ENCODE measurements around the gene CDH11. TPM values are rescaled to one million over a fixed set of nuclear protein-coding genes. Genes with fewer than 3 reads are reported as not detected.

CDH11 gene
- polyA plus RNA-seq, 4 donors, result 0.22 to 25.1 (median 1.6) TPM

GRCh38 chr16:65024767-65025178 lies 97.1 kb downstream of the CDH11 start:
- H3K27me3 ChIP-seq (ENCODE audit: control insufficient read depth in 3 of 3, insufficient read depth in 3 of 3, low read length in 3 of 3), result no peaks in the 10 kb centered on the region
- no peaks in the 10 kb centered on the region for H3K36me3 ChIP-seq (ENCODE audit: control insufficient read depth in 3 of 3, insufficient read depth in 2 of 3, low read depth in 1 of 3, low read length in 3 of 3)
- H3K9me3 ChIP-seq (ENCODE audit: control insufficient read depth in 2 of 2, insufficient read depth in 1 of 2, low read depth in 1 of 2, low read length in 1 of 2), result no peaks in the 10 kb centered on the region
- no peak overlapping the region for H3K27ac ChIP-seq (ENCODE audit: low read depth in 1 of 3, low read length in 2 of 3)
- DNase-seq (no peak), FAIRE-seq (no peak)
- no peak overlapping the region for H3K4me3 ChIP-seq (ENCODE audit: low read depth in 1 of 3, low read length in 3 of 3)
- no peaks in the 10 kb centered on the region for H3K4me1 ChIP-seq (ENCODE audit: control insufficient read depth in 3 of 3, insufficient read depth in 2 of 3, low read depth in 1 of 3, low read length in 2 of 3)

DNA sequence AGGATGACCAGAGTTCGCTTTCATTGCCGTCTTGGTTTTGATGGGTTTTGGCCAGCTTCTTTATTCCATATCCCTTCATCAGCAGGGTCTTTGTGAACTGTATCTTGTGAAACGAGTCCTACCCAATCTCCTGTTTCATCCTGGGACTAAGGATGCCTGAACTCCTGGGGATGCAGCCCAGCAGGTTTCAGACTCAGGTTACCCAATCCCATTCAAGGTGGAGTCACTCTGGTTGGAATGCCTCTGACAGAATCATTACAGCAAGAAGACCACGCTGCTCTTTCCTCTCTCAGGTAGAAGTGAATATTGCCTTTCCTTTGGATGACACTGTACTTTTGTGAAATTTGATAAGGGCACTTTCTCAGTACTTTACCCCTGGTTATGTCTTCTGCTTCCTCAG lies 98.1 kb downstream of the CDH11 start:
- Histone ChIP-seq H3K36me3 (ENCODE audit: control insufficient read depth in 3 of 3, insufficient read depth in 2 of 3, low read depth in 1 of 3, low read length in 3 of 3) (no peaks in the 10 kb centered on the region), H3K4me1 (ENCODE audit: control insufficient read depth in 3 of 3, insufficient read depth in 2 of 3, low read depth in 1 of 3, low read length in 2 of 3) (no peaks in the 10 kb centered on the region), H3K4me3 (ENCODE audit: low read depth in 1 of 3, low read length in 3 of 3) (no peak overlapping the region), H3K27me3 (ENCODE audit: control insufficient read depth in 3 of 3, insufficient read depth in 3 of 3, low read length in 3 of 3) (no peaks in the 10 kb centered on the region), H3K27ac (ENCODE audit: low read depth in 1 of 3, low read length in 2 of 3) (no peak overlapping the region), H3K9me3 (ENCODE audit: control insufficient read depth in 2 of 2, insufficient read depth in 1 of 2, low read depth in 1 of 2, low read length in 1 of 2) (no peaks in the 10 kb centered on the region)
- 69 to 80% (median 71%) methylated on average over 4 of the region's 4 CpGs for WGBS, 3 donors
- DNase-seq, result no peak
- FAIRE-seq, result no peak

GRCh38 chr16:65021852-65022595 lies 99.8 kb downstream of the CDH11 start:
- 84 to 87% (median 85%) methylated on average over 2 of the region's 2 CpGs for WGBS, 3 donors
- Histone ChIP-seq H3K36me3 (ENCODE audit: control insufficient read depth in 3 of 3, insufficient read depth in 2 of 3, low read depth in 1 of 3, low read length in 3 of 3) (no peaks in the 10 kb centered on the region), H3K27me3 (ENCODE audit: control insufficient read depth in 3 of 3, insufficient read depth in 3 of 3, low read length in 3 of 3) (no peaks in the 10 kb centered on the region), H3K4me1 (ENCODE audit: control insufficient read depth in 3 of 3, insufficient read depth in 2 of 3, low read depth in 1 of 3, low read length in 2 of 3) (no peaks in the 10 kb centered on the region), H3K27ac (ENCODE audit: low read depth in 1 of 3, low read length in 2 of 3) (no peak overlapping the region), H3K4me3 (ENCODE audit: low read depth in 1 of 3, low read length in 3 of 3) (no peak overlapping the region), H3K9me3 (ENCODE audit: control insufficient read depth in 2 of 2, insufficient read depth in 1 of 2, low read depth in 1 of 2, low read length in 1 of 2) (no peaks in the 10 kb centered on the region)
- DNase-seq (no peak), FAIRE-seq (no peak)

GRCh38 chr16:65016754-65017153 lies 105.1 kb downstream of the CDH11 start:
- H3K36me3 ChIP-seq (ENCODE audit: control insufficient read depth in 3 of 3, insufficient read depth in 2 of 3, low read depth in 1 of 3, low read length in 3 of 3), result no peaks in the 10 kb centered on the region
- no peak overlapping the region for H3K4me3 ChIP-seq (ENCODE audit: low read depth in 1 of 3, low read length in 3 of 3)
- no peaks in the 10 kb centered on the region for H3K27me3 ChIP-seq (ENCODE audit: control insufficient read depth in 3 of 3, insufficient read depth in 3 of 3, low read length in 3 of 3)
- peaks cover 0 to 2% of the 10 kb centered on the region in 2 donors for H3K9me3 ChIP-seq (ENCODE audit: control insufficient read depth in 2 of 2, insufficient read depth in 1 of 2, low read depth in 1 of 2, low read length in 1 of 2)
- FAIRE-seq (no peak), DNase-seq (no peak)
- H3K27ac ChIP-seq (ENCODE audit: low read depth in 1 of 3, low read length in 2 of 3), result no peak overlapping the region
- H3K4me1 ChIP-seq (ENCODE audit: control insufficient read depth in 3 of 3, insufficient read depth in 2 of 3, low read depth in 1 of 3, low read length in 2 of 3), result no peaks in the 10 kb centered on the region

DNA sequence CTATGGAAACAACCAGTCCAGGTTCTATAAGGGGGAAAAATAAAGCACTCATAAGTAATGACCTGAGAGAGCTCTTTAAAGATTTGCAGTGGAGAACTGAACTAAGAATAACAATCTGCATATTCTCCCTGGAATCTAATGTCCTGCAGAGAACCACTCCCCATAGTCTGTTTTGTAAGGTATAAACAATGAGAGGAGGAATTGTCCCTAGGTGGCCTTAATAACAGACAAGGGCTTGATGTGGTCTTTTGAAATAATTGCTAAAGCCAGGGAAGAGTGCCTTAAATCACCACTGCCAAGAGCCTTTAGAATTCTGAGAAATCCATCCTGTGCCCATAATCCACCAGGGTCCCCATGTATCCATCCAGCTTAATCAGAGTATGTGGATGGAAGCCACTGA lies 106.3 kb downstream of the CDH11 start:
- Histone ChIP-seq H3K4me1 (ENCODE audit: control insufficient read depth in 3 of 3, insufficient read depth in 2 of 3, low read depth in 1 of 3, low read length in 2 of 3) (no peaks in the 10 kb centered on the region), H3K4me3 (ENCODE audit: low read depth in 1 of 3, low read length in 3 of 3) (no peak overlapping the region), H3K36me3 (ENCODE audit: control insufficient read depth in 3 of 3, insufficient read depth in 2 of 3, low read depth in 1 of 3, low read length in 3 of 3) (no peaks in the 10 kb centered on the region), H3K9me3 (ENCODE audit: control insufficient read depth in 2 of 2, insufficient read depth in 1 of 2, low read depth in 1 of 2, low read length in 1 of 2) (peaks cover 0 to 2% of the 10 kb centered on the region in 2 donors), H3K27ac (ENCODE audit: low read depth in 1 of 3, low read length in 2 of 3) (no peak overlapping the region), H3K27me3 (ENCODE audit: control insufficient read depth in 3 of 3, insufficient read depth in 3 of 3, low read length in 3 of 3) (no peaks in the 10 kb centered on the region)
- DNase-seq (no peak), FAIRE-seq (no peak)

GRCh38 chr16:65012357-65012756 lies 109.5 kb downstream of the CDH11 start:
- whole genome bisulfite sequencing, 3 donors, result 23 to 53% (median 29%) methylated on average over 1 of the region's 1 CpG
- no peak overlapping the region for H3K27ac ChIP-seq (ENCODE audit: low read depth in 1 of 3, low read length in 2 of 3)
- FAIRE-seq, result no peak
- H3K4me3 ChIP-seq (ENCODE audit: low read depth in 1 of 3, low read length in 3 of 3), result no peak overlapping the region
- no peaks in the 10 kb centered on the region for H3K36me3 ChIP-seq (ENCODE audit: control insufficient read depth in 3 of 3, insufficient read depth in 2 of 3, low read depth in 1 of 3, low read length in 3 of 3)
- no peaks in the 10 kb centered on the region for H3K27me3 ChIP-seq (ENCODE audit: control insufficient read depth in 3 of 3, insufficient read depth in 3 of 3, low read length in 3 of 3)
- H3K9me3 ChIP-seq (ENCODE audit: control insufficient read depth in 2 of 2, insufficient read depth in 1 of 2, low read depth in 1 of 2, low read length in 1 of 2), result peaks cover 0 to 2% of the 10 kb centered on the region in 2 donors
- no peaks in the 10 kb centered on the region for H3K4me1 ChIP-seq (ENCODE audit: control insufficient read depth in 3 of 3, insufficient read depth in 2 of 3, low read depth in 1 of 3, low read length in 2 of 3)
- no peak for DNase-seq

DNA sequence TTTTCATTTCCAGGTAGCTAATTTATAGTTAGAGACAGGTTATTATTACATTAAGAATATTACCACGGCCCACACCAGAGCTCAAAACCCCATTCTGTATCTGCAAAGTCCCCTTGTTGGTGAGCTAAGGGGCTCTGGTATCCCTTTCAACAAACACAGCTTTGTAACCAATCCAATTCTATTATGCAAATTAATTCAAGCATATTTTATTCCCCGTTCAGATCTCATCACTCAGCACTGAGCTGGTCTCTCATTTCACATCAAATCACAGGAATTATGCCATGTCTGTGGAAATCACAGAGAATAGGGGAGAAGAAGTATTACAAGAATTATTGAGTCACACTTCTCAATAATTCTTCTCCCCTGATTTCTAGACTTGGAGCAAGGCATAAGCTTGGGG lies 111.7 kb downstream of the CDH11 start:
- H3K27me3 ChIP-seq (ENCODE audit: control insufficient read depth in 3 of 3, insufficient read depth in 3 of 3, low read length in 3 of 3), result no peaks in the 10 kb centered on the region
- H3K27ac ChIP-seq (ENCODE audit: low read depth in 1 of 3, low read length in 2 of 3), result no peak overlapping the region
- H3K4me3 ChIP-seq (ENCODE audit: low read depth in 1 of 3, low read length in 3 of 3), result no peak overlapping the region
- no peaks in the 10 kb centered on the region for H3K4me1 ChIP-seq (ENCODE audit: control insufficient read depth in 3 of 3, insufficient read depth in 2 of 3, low read depth in 1 of 3, low read length in 2 of 3)
- H3K9me3 ChIP-seq (ENCODE audit: control insufficient read depth in 2 of 2, insufficient read depth in 1 of 2, low read depth in 1 of 2, low read length in 1 of 2), result no peaks in the 10 kb centered on the region
- FAIRE-seq (no peak), DNase-seq (no peak)
- WGBS, 3 donors, result 28 to 34% (median 33%) methylated on average over 2 of the region's 2 CpGs
- H3K36me3 ChIP-seq (ENCODE audit: control insufficient read depth in 3 of 3, insufficient read depth in 2 of 3, low read depth in 1 of 3, low read length in 3 of 3), result no peaks in the 10 kb centered on the region

DNA sequence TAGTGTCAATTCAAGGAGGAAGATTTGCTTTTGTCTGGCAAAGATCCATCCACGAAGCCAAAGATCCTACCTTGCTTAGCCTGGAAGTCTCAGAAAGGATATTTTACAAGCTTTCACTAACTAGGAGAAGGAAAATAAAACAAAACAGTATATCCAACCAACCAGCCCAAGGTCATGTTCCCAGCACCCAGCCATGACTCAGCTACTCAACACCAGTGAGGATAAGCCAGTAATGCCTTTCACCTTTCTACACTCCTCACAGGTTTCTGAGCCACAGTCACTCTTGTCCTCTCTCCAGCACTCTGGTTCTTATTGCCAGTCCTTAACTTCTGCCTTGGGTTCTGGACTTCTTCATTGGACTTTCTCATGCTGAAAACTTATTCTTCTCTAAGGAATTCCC lies 116.2 kb downstream of the CDH11 start:
- 24 to 66% (median 33%) methylated on average over 1 of the region's 1 CpG for whole genome bisulfite sequencing, 3 donors
- no peaks in the 10 kb centered on the region for H3K9me3 ChIP-seq (ENCODE audit: control insufficient read depth in 2 of 2, insufficient read depth in 1 of 2, low read depth in 1 of 2, low read length in 1 of 2)
- H3K27me3 ChIP-seq (ENCODE audit: control insufficient read depth in 3 of 3, insufficient read depth in 3 of 3, low read length in 3 of 3), result no peaks in the 10 kb centered on the region
- no peak overlapping the region for H3K4me3 ChIP-seq (ENCODE audit: low read depth in 1 of 3, low read length in 3 of 3)
- no peak overlapping the region for H3K27ac ChIP-seq (ENCODE audit: low read depth in 1 of 3, low read length in 2 of 3)
- H3K4me1 ChIP-seq (ENCODE audit: control insufficient read depth in 3 of 3, insufficient read depth in 2 of 3, low read depth in 1 of 3, low read length in 2 of 3), result no peaks in the 10 kb centered on the region
- DNase-seq (no peak), FAIRE-seq (no peak)
- peaks cover 0 to 6% (median 0%) of the 10 kb centered on the region in 3 donors for H3K36me3 ChIP-seq (ENCODE audit: control insufficient read depth in 3 of 3, insufficient read depth in 2 of 3, low read depth in 1 of 3, low read length in 3 of 3)

DNA sequence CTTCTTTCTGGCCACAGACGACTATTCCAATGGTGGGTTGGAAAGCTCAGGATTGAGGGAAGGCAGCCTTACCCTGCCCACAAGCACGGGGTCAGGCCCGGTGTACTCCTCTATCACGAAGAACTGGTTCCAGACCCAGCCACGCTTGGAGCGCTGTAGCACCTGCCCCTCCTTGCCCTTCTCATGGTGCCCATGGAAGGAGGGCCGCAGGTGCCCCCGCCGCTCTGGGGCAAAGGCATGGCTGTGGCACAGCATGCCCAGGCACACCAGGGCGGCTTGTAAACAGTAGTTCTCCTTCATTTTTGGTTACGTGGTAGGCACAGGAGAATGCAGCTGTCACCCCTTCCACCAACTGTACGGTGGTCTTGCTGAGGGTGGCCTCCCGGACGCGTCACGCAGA lies 117.3 kb downstream of the CDH11 start:
- Histone ChIP-seq H3K4me1 (ENCODE audit: control insufficient read depth in 3 of 3, insufficient read depth in 2 of 3, low read depth in 1 of 3, low read length in 2 of 3) (no peaks in the 10 kb centered on the region), H3K9me3 (ENCODE audit: control insufficient read depth in 2 of 2, insufficient read depth in 1 of 2, low read depth in 1 of 2, low read length in 1 of 2) (no peaks in the 10 kb centered on the region), H3K27me3 (ENCODE audit: control insufficient read depth in 3 of 3, insufficient read depth in 3 of 3, low read length in 3 of 3) (no peaks in the 10 kb centered on the region), H3K4me3 (ENCODE audit: low read depth in 1 of 3, low read length in 3 of 3) (no peak overlapping the region), H3K36me3 (ENCODE audit: control insufficient read depth in 3 of 3, insufficient read depth in 2 of 3, low read depth in 1 of 3, low read length in 3 of 3) (peaks cover 0 to 6% (median 0%) of the 10 kb centered on the region in 3 donors), H3K27ac (ENCODE audit: low read depth in 1 of 3, low read length in 2 of 3) (no peak overlapping the region)
- no peak for FAIRE-seq
- 92 to 94% (median 92%) methylated on average over 16 of the region's 16 CpGs for WGBS, 3 donors
- no peak for DNase-seq

Measured in small intestine (tissue), 7 donors.